Upper lobe of left lung (tissue), 6 donors: ENCODE results near the gene EIF2S3. TPM values are rescaled to one million over a fixed set of nuclear protein-coding genes. Genes with fewer than 3 reads are reported as not detected.

Experiments
- ATAC-seq, 2 donors: fragments of 200-7000 bp; cut with Tn5 transposase; one replicate each; pipeline ENCODE4 v1.9.1; 2022; ENCODE audit warnings: mild to moderate bottlenecking in 2 of 2, moderate library complexity in 2 of 2; ENCODE audit not compliant: low FRiP score in 2 of 2
- DNase-seq, 2 donors: peaks; one replicate each; pipeline ENCODE4 v3.0.0-alpha.2; 2019 to 2020
- H3K27ac ChIP-seq, 4 donors: fragments of 200-600 bp; sonication (generic); one replicate each; pipeline ENCODE4 v1.5.1; 2016 to 2019
- H3K27me3 ChIP-seq, 4 donors: fragments of 200-600 bp; sonication (generic); one replicate each; pipeline ENCODE4 v1.5.1; 2017 to 2019
- H3K36me3 ChIP-seq, 4 donors: fragments of 200-600 bp; sonication (generic); one replicate each; pipeline ENCODE4 v1.5.1; 2016 to 2019
- H3K4me1 ChIP-seq, 4 donors: fragments of 200-600 bp; sonication (generic); one replicate each; pipeline ENCODE4 v1.5.1; 2018 to 2019
- H3K4me3 ChIP-seq, 4 donors: fragments of 200-600 bp; sonication (generic); one replicate each; pipeline ENCODE4 v1.5.1; 2017 to 2019; ENCODE audit warnings: mild to moderate bottlenecking in 2 of 4, moderate library complexity in 1 of 4
- H3K9me3 ChIP-seq, 4 donors: fragments of 200-600 bp; sonication (generic); one replicate each; pipeline ENCODE4 v1.5.1; 2018 to 2019
- CTCF ChIP-seq, 6 experiments: fragments of 450-650 bp in 4 of 6; fragments of 200-600 bp in 2 of 6; sonication (generic) in 2 of 6; IDR thresholded peaks; one replicate each; pipeline ENCODE4 v1.5.1; 2016 to 2019; ENCODE audit warnings: antibody characterized with exemption in 6 of 6
- EP300 ChIP-seq, 4 donors: sonication (generic); formaldehyde crosslinking; IDR thresholded peaks; one replicate each; pipeline ENCODE4 v1.5.1; 2017; ENCODE audit warnings: antibody characterized with exemption in 4 of 4, control low read depth in 2 of 4
- POLR2A ChIP-seq, 4 donors: fragments of 450-650 bp; IDR thresholded peaks; one replicate each; pipeline ENCODE4 v1.5.1; 2016 to 2017; ENCODE audit warnings: antibody characterized with exemption in 4 of 4, mild to moderate bottlenecking in 2 of 4
- POLR2AphosphoS5 ChIP-seq, 2 donors: sonication (generic); formaldehyde crosslinking; IDR thresholded peaks; one replicate each; pipeline ENCODE4 v1.5.1; 2017; ENCODE audit warnings: antibody characterized with exemption in 2 of 2
- WGBS, 2 donors: methylation state at CpG; one replicate each; pipeline ENCODE4 v1.1.5; 2017 to 2018; 5-methylcytosine and 5-hydroxymethylcytosine counted together
- total RNA-seq, 6 donors: library from RNA; depleted of rRNA in 4 of 6; stranded (reverse); fragments of >200 nt in 4 of 6; gene quantifications; one replicate each; pipeline versions ENCODE4 v1.1.0 to v1.2.1, GENCODE V29; 2016 to 2021
- donor health status: DM: no; HTN: no; CAD: no; lungs with moderate emphysema.
- donor health status: DM: no; HTN: yes; CAD: no; lungs with severe emphysema.

Gene EIF2S3
- total RNA-seq, 6 donors from 2014 or later = 65.0 to 161 (median 104) TPM

GRCh38 chrX:24023972-24024669 is 30.6 kb upstream of the EIF2S3 start:
- Histone ChIP-seq H3K36me3 (no peaks in the 10 kb centered on the region), H3K27me3 (no peaks in the 10 kb centered on the region), H3K9me3 (peaks cover 0 to 4% (median 0%) of the 10 kb centered on the region in 4 donors), H3K4me3 (peak overlapping the region; percentile 32 to 71 (median 62)), H3K27ac (peak overlapping the region; percentile 94 to 97 (median 96)), H3K4me1 (peaks cover 0 to 4% (median 0%) of the 10 kb centered on the region in 4 donors)
- DNase-seq = no peak
- WGBS, 2 donors = 2 to 45% methylated on average over 19 of the region's 19 CpGs
- TF ChIP-seq POLR2A (IDR thresholded peaks at IDR 0.05) (no peak), POLR2AphosphoS5 (IDR thresholded peaks at IDR 0.05) (no peak), EP300 (IDR thresholded peaks at IDR 0.05) (no peak), CTCF (IDR thresholded peaks at IDR 0.05) (no peak)
- ATAC-seq = no peak

DNA sequence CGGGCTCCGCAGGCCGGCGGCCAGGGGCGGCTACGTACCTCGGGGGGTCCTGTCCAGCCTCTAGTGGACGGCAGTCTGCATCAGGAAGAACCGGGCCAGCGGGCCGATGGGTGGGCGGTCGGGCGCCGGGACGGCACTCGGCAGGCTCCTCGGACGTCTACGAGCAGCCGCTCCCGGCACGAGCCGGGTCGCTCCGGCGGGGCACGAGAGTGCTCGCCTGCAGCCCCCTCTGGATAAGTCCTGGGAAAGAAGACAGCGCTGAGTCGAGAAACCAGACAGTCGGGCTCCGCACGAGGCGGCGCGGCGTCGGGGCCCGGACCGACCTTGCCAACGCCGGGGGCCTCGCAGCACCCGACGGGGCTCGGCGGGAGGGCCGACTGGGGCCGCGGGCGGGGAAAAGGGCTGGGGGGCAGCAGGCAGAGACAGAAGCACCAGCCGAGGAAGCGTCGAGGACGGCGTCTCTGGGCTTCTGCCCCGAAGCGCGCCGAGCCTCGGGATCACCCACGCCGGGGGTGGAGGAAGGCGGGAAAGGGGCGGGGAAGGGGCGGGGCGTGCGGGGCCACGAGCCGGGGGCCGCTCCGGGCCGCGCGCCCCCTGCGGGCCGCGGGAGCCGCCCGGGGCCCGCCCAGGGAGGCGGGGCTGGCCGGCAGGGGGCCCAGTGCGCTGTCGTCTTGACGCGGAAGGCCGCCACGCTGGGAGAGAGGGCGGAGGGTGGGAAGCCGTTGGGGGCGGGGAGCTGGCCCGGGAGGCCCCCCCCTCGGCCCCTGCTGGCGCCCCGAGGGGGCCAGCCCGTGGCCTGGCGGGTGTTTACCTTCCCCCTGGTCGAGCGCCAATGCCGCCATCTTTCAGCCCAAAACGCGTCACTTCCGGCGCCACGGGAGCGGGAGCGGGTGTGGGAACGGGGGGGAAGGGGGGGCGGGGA is 29.7 kb upstream of the EIF2S3 start:
- 37% methylated on average over 49 of the region's 111 CpGs; no CpG with 5 or more reads in 1 of the 2 donors for WGBS, 2 donors
- TF ChIP-seq POLR2AphosphoS5 (IDR thresholded peaks at IDR 0.05) = peak; percentile 60 to 94
- TF ChIP-seq POLR2A (IDR thresholded peaks at IDR 0.05) = peak in 3 of 4 donors; percentile 62 to 85 (median 78)
- TF ChIP-seq EP300 (IDR thresholded peaks at IDR 0.05) = peak in 2 of 4 donors; percentile 6 to 26
- peak in 5 of 6 experiments; percentile 17 to 40 (median 33) for TF ChIP-seq CTCF (IDR thresholded peaks at IDR 0.05)

GRCh38 chrX:24025741-24026403 is 28.9 kb upstream of the EIF2S3 start:
- peak in 1 of 2 donors; percentile 31 for DNase-seq
- H3K4me1 ChIP-seq = peaks cover 0 to 4% (median 0%) of the 10 kb centered on the region in 4 donors
- no peaks in the 10 kb centered on the region for H3K27me3 ChIP-seq
- H3K36me3 ChIP-seq = no peaks in the 10 kb centered on the region
- peak overlapping the region; percentile 45 to 71 (median 62) for H3K4me3 ChIP-seq
- H3K9me3 ChIP-seq = peaks cover 0 to 4% (median 0%) of the 10 kb centered on the region in 4 donors
- WGBS, 2 donors = 0 to 40% methylated on average over 8 to 17 of the region's 46 CpGs
- H3K27ac ChIP-seq = peak overlapping the region; percentile 94 to 97 (median 96)
- ATAC-seq = peak; percentile 26 to 58
- TF ChIP-seq CTCF (IDR thresholded peaks at IDR 0.05) (no peak), POLR2A (IDR thresholded peaks at IDR 0.05) (peak in 2 of 4 donors; percentile 54 to 71), EP300 (IDR thresholded peaks at IDR 0.05) (no peak), POLR2AphosphoS5 (IDR thresholded peaks at IDR 0.05) (peak in 1 of 2 donors; percentile 3)

More for the DNA sequence above, 29.7 kb upstream of the EIF2S3 start:
- DNase-seq = peak; percentile 85 to 96
- no peaks in the 10 kb centered on the region for H3K36me3 ChIP-seq
- H3K9me3 ChIP-seq = peaks cover 0 to 4% (median 0%) of the 10 kb centered on the region in 4 donors
- H3K4me3 ChIP-seq = peak overlapping the region; percentile 32 to 71 (median 62)
- peak; percentile 95 to 96 for ATAC-seq
- H3K27ac ChIP-seq = peak overlapping the region; percentile 94 to 97 (median 96)
- peaks cover 0 to 4% (median 0%) of the 10 kb centered on the region in 4 donors for H3K4me1 ChIP-seq
- H3K27me3 ChIP-seq = no peaks in the 10 kb centered on the region

- H3K27ac ChIP-seq = peak overlapping the region; percentile 94 to 97 (median 96)
- TF ChIP-seq EP300 (IDR thresholded peaks at IDR 0.05) (no peak), CTCF (IDR thresholded peaks at IDR 0.05) (no peak), POLR2AphosphoS5 (IDR thresholded peaks at IDR 0.05) (no peak), POLR2A (IDR thresholded peaks at IDR 0.05) (no peak)
- peaks cover 0 to 4% (median 0%) of the 10 kb centered on the region in 4 donors for H3K9me3 ChIP-seq
- H3K27me3 ChIP-seq = no peaks in the 10 kb centered on the region
- ATAC-seq (no peak), DNase-seq (no peak)
- H3K36me3 ChIP-seq = no peaks in the 10 kb centered on the region
- peaks cover 0 to 4% (median 0%) of the 10 kb centered on the region in 4 donors for H3K4me1 ChIP-seq
- 13 to 33% methylated on average over 7 to 13 of the region's 13 CpGs for WGBS, 2 donors
- peak overlapping the region in 3 of 4 donors; percentile 55 to 71 (median 68) for H3K4me3 ChIP-seq
These were observed 28.3 kb upstream of the EIF2S3 start for GRCh38 chrX:24026432-24026831.
